Mammary epithelial cell (primary cell): ENCODE data around the gene WDR54.

Source experiments
- CTCF ChIP-seq, 2 donors: IDR thresholded peaks in 1 of 2; conservative IDR thresholded peaks in 1 of 2; 2 replicates each; pipeline ENCODE4 v1.5.1; 2011 to 2012; ENCODE audit warnings: inconsistent platforms in 2 of 2, low read length in 2 of 2, mild to moderate bottlenecking in 2 of 2, control low read depth in 1 of 2, low read depth in 1 of 2; ENCODE audit not compliant: insufficient read depth in 1 of 2; ENCODE audit errors: extremely low read depth in 1 of 2
- EZH2 ChIP-seq: IDR thresholded peaks from 2 replicates; pipeline ENCODE4 v1.6.1; 2012; ENCODE audit warnings: low read length, inconsistent platforms, borderline replicate concordance

- TF ChIP-seq CTCF (conservative IDR thresholded peaks at IDR 0.05 in 1 of 2, IDR thresholded peaks at IDR 0.05 in 1 of 2; ENCODE audit: extremely low read depth in 1 of 2, insufficient read depth in 1 of 2, low read depth in 1 of 2, low read length in 2 of 2) (no peak), EZH2 (no peak)
Observed at GRCh38 chr2:74436848-74437695, 15.5 kb downstream of the WDR54 start.
